Fibroblast of skin of left biceps (primary cell): Measurements from ENCODE around the gene KLRC3.
"Not testable (repeated sequence)": the region's sequence is repeated elsewhere in the genome, so short reads cannot be mapped to it uniquely, and the experiment has no call there.

ENCODE experiments used
- DNase-seq, 2 experiments: peaks; one replicate each; pipeline ENCODE4 v3.0.0-alpha.2; 2013; ENCODE audit warnings: low read depth in 2 of 2

KLRC3 gene

DNA sequence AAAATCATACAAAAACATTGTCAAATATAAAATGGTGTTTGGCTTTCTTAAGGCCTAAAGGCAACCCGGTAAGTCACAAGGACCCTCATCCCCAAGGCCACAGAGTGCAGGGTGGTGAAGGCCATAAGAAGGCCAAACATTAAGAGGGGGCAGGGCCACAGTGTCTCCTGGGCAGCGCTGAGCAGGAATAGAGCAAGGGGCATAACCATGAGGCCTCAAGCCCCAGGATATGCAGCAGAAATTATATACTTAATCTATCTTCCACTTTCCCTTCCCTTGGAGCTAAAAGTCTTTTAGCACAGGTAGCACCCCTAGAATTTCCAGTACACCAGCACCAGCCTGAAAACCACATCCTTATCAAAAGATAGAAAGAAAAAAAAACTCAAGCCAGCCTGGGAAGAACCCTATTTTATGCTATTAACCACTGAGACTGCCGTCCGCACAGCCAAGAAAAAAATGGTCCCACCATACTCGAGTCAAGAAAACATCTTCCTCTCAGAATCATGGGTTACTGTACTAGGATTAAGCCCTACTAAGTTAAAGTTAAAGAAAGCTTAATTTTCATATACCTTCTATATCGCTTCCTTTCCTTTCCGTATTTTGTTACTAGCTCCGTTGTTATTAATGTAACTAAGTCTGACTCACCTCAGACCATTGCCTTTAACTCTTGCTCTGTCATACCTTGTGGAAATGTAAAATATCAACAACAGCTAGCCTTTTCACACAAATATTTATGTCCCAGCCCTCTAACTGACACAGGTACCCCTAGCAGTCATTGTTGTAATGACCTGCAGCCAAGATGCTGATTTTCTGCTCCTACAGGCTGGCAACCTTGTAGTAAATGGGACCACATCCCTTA, 50.6 kb downstream of the KLRC3 start:
- no peak for DNase-seq

DNA sequence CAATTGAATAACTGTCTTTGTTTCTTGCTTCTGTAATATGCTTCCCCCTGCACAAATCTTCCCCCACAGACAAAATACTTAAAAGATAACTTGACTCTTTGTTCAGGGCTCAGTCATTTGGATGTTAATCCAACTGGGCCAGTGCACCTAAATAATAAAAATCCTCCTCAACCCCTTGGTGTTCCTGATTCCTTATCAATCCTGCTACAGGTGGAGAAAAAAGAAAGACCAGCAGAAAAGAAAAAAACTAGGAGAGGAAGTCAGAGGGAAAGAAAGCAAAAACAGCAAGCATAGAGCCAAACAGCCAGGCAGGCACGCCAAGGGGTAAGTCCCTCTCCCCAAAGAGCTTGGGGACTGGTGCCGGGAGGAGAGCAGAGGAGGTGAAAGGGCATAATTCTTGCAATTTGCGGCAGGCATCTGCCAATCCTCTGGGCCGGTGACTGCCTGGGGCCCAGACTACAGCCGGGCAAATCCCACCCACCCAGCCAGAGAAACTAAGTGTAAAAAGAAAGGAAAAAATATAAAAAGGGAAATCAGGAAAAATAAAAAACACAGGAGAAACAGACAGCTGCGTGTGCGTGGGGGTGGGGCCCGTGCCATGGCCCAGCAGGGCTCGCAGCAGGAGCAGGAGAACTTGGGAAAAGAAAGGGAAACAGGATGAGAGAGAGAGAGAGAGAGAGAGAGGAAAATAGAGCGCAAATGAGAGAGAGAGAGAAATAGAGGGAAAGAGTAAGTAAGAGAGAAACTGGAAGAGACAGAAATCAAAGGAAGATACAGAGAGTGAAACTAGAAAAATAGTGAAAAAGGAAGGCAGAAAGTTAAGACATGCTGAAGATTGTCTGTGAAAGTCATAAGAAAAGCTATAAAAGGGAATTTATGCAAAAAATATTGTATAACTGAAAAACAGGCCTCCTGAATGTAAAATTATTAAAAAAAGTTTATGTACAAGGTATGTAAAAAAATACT, 51.9 kb downstream of the KLRC3 start:
- no peak for DNase-seq

DNA sequence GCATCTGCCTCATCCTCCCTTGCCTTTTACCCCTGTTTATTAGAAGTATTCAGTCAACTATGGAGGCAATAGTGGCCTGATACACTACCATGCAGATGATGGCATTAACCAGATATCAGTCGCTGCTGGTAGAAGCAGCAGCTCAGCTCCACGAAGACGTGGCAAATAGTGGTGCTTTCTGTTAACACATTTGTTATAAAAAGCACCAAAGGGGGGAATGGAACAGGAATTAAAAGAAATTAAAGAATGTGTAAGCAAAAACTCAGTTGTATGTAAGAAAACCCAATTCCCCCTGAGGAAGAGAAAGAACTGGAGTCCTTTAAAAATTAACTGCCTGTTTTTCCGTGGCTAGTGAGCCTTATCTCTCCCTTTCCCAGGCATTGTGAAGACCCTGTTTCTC, 52.7 kb downstream of the KLRC3 start:
- not testable (repeated sequence) for DNase-seq

DNA sequence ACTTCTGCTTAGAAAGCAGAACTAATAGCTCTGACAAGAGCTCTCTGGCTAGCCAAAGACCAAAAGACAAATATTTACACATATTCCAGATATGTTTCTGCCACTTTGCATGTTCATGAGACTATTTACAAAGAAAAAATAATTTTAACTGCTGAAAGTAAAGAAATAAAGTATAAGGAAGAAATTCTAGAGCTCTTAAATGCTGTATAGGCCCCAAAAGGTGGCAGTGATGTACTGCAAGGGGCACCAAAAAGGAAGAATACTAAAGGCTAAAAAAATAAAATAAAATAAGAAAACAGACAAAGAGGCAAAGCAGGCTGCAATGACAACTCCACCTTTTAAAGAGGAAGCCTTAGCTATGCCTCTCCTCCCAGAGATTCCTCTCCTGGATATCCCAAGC, 53.5 kb downstream of the KLRC3 start:
- DNase-seq, result no peak

DNA sequence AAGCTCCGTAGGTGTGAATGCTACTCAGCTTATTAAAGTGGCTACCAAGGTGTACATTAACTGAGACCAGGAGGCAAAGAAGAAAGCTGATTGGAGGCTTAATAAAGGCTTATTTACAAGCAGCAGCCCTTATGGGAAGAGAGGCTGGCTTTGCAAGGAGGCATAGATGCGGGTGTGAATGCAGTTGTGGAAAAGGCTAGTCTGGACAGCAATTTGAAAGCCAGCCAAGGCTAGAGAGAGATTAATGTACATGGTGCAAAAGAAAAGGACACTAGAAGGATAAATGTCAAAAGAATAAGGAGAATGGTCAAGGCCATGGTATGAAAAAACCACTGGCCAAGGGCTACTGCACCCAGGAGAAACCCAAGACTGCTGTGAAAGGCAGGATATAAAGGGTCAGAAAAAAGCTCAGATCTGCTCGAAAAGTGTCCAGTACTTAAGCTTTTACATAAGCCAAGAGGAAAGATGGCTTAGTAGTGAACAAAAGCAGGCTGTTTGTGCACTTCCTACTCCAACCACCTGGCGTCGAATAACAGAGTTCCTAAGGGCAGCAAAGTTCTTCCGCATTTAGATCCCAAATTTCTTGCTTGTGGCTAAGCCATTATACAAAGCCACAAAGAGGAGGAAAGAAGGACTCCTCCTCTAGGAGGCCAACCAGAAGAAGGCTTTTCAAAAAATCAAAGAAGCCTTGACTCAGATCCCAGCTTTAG, 54.5 kb downstream of the KLRC3 start:
- DNase-seq, result no peak

DNA sequence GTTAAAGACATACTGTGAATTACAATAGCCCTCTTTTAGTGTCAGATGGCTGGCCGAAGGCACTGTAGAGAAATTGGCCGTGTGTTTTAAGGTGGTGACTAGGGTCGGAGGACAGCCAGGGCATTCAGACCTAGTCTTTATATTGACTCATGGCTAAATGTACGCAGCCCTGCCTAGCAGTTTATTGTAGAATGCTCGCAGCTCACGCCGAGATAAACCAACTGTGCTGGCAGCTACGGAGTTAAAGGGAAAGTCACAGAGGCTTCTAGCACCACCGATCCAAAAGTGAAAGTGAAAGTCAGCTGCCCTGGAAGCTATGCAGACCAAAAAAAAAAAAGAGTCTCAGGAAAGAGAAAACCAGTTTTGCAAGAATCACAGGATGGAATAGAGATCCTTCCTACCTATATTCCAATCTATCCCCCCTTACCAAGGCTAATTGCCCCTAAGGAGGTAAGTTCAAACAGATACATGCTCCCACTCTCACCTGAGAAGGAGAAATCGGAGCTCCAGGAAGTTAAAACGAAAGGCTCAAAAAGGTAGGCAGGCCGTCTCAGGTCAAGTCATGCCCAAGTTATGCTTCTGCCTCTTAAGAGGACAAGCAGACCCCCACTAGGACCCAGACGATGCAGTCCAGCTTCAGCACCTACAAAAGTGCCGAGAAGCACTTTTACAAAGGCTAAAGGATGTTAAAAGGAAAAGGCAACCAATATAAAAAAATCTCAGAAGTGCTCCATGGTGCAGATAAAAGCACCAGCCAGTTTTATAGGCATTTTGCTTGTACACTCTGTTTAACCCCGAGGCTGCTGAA, 55.4 kb downstream of the KLRC3 start:
- DNase-seq, result peak; percentile 50 to 51

DNA sequence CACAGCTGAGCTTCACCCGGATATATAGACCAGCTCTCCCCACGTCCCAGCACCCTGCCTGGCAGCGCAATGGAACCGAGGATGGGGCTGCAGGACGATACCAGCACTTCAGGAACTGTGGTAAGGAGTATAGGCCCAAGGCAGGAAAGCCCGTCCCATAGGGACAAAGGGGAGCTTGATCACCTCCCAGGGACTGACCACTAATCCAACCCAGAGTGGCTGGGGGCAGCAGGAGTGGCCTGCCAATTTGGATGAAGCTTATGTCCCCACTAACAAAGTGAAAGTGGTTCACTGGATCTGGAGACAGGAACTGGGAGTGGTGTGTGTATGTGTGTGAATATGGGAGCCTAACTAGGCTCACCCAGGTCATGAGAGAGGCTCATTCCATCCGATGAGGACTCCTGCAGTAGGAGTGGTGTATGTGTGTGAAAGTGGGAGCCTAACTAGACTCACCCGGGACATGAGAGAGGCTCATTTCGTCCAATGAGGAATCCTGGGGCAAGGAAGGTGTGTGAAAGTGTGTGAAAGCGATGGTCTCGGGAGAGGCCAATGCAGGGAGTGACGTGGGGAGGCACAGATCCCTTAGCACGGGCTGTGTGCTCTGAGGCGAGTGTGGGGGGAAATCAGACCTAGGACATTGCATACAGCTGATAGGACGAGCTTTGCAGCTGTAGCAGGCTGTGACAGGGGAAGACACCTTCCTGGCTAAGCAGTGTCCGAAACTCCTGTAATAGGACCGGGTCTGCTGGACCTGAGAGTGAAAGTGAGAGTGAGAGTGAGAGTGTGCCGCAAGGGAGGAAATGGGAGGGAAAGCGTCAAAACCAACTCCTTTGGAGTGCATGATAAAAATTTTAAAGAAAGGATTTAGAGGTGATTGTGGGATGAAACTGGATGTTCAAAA, 56.2 kb downstream of the KLRC3 start:
- no peak for DNase-seq

DNA sequence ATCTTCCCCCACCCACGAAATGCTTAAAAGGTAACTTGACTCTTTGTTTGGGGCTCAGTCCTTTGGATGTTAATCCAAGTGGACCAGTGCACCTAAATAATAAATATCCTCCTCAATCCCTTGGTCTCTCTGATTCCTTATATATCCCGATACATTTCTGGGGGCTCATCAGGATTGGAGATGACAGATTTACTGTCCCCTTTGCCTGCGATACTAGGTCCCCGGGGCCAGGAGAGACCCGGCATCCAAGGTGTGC, 56.8 kb downstream of the KLRC3 start:
- DNase-seq, result no peak

DNA sequence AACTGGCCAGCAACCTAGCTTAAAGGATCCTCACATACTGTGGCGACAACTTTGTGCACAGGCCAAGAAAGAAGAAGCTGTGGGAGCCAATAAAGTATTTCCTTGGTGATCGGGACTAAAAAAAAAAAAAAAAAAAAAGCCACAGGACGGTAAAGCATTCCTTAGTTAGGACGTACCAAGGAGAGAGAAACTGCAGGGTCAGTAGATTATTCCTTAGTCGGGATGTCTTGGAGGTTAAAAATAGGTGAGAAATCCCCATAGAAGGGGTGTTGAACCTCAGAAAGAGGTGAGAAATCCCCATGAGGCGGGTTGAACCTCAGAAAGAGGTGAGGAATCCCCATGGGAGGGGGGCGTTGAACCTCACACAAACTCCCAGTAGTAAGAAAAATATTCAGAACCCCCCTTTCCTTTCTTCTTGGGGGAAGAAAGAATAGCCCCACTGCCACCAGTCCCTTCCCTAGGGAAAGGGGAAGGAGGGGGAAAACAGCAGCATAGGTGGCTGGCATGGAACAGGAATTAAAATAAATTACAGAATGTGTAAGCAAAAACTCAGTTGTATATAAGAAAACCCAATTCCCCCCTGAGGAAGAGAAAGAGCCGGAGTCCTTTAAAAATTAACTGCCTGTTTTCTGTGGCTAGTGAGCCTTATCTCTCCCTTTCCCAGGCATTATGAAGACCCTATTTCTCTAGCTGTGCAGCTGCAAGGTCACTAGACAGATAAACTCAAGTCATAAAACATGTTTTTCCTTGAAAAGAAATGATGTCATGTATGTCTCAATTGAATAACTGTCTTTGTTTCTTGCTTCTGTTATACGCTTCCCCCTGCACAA, 57.4 kb downstream of the KLRC3 start:
- no peak for DNase-seq

DNA sequence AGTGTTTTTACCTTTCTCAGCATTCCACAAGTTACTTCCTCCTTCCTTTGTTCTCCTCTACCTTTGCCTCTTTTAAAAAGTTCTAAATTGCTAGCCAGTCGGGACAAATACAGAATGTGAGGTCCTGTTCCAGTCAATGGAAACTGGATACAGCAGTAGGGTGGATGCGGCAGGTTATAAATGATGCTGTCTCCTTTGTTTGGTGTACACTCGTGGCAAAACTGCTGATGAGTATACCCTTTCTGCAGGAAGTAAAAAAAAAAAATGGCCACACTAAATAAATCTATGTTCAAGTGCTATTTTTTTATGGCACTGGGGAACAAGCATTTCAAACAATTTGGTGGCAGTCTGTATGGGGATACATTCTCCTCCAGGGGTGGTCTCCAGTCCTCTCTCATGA, 58.1 kb downstream of the KLRC3 start:
- no peak for DNase-seq
